GM12864 (cell line): Measurements from ENCODE around the gene NDUFA5.

Experiments used
- DNase-seq: peaks from one replicate; pipeline ENCODE4 v3.0.0-alpha.2; 2011; ENCODE audit warnings: low read depth
- H3K4me3 ChIP-seq: 2 replicates; pipeline ENCODE4 v1.5.1; 2011; ENCODE audit warnings: mild to moderate bottlenecking, low read depth, low read length, control low read depth
- TF ChIP-seq, protein P1 (sequence below): IDR thresholded peaks from 2 replicates; pipeline ENCODE4 v1.5.1; 2011; ENCODE audit warnings: low read depth, mild to moderate bottlenecking, moderate library complexity, low read length, control low read depth, inconsistent platforms; ENCODE audit errors: missing control alignments

NDUFA5 gene

DNA sequence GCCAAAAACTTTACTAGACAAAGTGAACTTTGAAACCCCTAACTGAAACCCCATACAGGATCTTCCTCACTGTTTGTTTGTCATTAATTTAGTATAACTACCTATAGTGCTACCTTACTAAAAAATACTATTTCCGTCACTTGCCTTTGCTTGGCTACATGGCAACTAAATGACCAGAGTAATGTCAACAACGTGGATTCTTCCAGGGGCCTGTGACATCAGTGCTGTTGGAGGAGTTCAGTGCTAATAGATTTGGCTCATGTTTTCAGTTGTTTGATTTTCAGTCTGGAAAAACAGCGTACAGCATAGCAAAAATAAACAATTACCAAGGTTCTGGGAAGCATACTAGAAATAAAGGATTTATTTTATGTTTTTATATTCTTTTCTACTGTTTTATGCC, 41.0 kb upstream of the NDUFA5 start:
- DNase-seq: no peak
- TF ChIP-seq, protein P1, sequence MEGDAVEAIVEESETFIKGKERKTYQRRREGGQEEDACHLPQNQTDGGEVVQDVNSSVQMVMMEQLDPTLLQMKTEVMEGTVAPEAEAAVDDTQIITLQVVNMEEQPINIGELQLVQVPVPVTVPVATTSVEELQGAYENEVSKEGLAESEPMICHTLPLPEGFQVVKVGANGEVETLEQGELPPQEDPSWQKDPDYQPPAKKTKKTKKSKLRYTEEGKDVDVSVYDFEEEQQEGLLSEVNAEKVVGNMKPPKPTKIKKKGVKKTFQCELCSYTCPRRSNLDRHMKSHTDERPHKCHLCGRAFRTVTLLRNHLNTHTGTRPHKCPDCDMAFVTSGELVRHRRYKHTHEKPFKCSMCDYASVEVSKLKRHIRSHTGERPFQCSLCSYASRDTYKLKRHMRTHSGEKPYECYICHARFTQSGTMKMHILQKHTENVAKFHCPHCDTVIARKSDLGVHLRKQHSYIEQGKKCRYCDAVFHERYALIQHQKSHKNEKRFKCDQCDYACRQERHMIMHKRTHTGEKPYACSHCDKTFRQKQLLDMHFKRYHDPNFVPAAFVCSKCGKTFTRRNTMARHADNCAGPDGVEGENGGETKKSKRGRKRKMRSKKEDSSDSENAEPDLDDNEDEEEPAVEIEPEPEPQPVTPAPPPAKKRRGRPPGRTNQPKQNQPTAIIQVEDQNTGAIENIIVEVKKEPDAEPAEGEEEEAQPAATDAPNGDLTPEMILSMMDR: no peak
- H3K4me3 ChIP-seq: no peak overlapping the region

DNA sequence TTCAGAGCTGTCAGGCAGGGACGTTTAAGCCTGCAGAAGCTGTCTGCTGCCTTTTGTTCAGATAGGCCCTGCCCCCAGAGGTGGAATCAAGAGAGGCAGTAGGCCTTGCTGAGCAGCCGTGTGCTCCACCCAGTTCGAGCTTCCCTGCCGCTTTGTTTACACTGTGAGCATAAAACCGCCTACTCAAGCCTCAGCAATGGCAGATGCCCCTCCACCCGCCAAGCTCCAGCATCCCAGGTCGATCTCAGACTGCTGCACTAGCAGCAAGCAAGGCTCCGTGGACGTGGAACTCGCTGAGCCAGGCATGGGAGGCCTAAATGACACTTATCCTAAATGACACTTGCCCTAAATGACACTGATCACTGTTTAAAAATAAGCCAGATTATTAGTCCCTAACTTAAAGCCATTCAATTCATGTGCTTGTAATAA, 37.2 kb upstream of the NDUFA5 start:
- H3K4me3 ChIP-seq: no peak overlapping the region
- TF ChIP-seq, protein P1: no peak
- no peak for DNase-seq

DNA sequence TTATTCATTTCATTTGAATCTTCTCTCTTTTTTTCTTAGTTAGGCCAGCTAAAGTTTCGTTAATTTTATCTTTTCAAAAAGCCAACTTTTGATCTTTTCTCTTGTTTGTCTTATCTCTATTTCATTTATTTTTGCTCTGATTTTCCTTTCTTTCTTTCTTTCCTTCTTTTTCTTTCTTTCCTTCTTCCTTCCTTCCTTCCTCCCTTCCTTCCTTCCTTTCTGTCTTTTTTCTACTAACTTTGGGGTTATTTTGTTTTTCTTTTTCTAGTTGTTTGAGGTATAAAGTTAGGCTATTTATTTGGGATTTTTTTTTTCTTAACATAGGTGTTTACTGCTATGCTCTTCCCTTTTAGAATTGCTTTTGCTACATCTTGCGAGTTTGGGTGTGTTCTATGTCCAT, 30.8 kb upstream of the NDUFA5 start:
- TF ChIP-seq, protein P1: no peak
- DNase-seq: no peak
- H3K4me3 ChIP-seq: no peak overlapping the region

DNA sequence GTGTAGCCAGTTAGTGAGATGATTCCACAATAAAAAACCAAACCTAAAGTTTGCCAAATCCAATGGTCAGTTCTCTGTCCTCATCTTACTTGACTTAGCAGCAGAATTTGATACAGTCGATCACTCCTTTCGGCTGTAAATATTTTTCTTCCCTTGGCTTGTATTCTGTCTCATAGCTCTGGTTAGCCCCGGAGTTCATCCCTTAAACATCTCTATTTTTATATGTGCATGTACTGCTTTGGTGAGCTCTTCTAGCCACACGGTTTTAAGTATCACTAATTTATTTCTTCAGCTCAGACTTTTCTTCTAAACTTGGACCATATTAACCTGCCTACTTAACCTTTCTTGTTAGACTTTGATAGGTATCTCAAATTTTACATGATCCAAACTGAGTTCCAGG, 26.2 kb upstream of the NDUFA5 start:
- DNase-seq: no peak
- no peak overlapping the region for H3K4me3 ChIP-seq
- TF ChIP-seq, protein P1: no peak

DNA sequence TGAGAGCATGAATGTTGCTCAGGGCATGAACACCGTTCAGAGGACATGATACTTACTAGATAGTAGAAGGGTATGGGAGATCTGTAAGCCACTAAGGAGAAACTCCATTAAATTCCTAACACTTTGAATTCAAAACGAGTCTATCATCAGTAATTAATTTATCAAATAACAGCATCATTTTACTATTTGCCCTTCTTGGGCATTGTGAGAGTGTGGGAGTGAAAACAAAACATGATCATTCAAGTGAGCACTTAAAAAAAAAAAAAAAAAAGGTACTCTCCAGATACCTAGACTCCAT, 23.5 kb upstream of the NDUFA5 start:
- no peak for DNase-seq
- no peak overlapping the region for H3K4me3 ChIP-seq
- TF ChIP-seq, protein P1: no peak

DNA sequence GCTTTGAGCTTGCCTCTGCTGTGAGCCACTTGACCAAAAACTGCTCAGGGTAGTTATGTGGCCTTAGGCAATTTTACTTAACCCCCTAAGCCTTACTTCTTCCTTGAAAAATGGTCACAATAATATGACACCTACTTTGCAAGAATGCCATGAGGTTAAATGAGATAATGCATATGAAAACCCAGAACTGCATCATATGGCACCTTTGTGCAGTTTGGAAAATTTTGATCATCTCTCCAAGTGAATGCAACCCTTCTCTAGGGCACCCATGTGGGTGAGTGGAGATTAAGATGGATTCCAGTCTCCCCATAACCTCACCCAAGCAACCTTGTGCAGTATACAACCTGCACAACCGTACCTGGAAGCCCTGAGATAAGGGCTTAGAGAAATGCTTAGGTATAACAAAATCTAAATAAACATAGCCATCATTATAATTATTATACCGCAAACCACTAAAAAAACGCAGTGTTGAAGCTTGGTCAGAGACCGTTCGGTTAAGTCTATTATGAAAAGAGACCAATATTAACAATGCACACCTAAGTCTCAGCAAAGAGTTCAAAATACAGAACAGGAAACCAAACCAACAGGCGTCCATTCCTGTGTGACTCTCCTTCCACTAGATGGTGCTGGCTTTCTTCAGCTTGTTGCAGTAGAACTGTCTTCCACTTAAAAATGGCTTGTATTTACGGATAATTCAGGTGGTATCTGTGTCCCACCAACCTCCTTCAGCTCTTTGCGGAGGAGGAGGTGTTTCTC, 23.0 kb upstream of the NDUFA5 start:
- TF ChIP-seq, protein P1: peak; percentile 71
- no peak for DNase-seq
- no peak overlapping the region for H3K4me3 ChIP-seq

DNA sequence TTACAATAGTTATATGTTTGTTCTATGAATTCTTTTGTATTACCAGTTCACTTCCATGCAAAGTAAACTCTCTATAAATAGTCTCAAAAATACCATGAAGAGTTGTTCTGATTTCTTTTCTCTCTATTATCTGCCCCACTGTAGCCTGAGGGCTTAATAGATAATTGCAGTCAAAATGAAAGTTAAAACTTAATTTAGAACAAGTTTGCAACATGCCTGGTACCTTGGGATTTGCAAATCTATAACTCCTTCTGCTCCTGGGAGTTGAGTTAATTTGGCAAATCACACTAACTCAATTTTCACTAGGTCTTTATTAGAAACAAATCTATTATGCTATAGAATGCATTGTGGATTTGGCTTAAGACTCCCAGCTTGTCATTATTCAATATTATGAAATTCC, 21.8 kb upstream of the NDUFA5 start:
- no peak overlapping the region for H3K4me3 ChIP-seq
- TF ChIP-seq, protein P1: no peak
- DNase-seq: no peak
